K562 (cell line): ENCODE measurements around the gene CASTOR1.

Experiments
- CBFA2T3 ChIP-seq: fragments of 450-650 bp; IDR thresholded peaks from 2 replicates; pipeline ENCODE4 v1.6.1; 2017
- GABPA ChIP-seq: fragments of 200-800 bp; sonication (Bioruptor generic); conservative IDR thresholded peaks from 2 replicates; pipeline ENCODE4 v1.6.1; 2016; ENCODE audit warnings: low read depth, missing genetic modification characterization, missing compliant biosample characterization
- MYC ChIP-seq, 2 experiments: fragments of 250-450 bp in 1 of 2; sonication (Bioruptor Pico) in 1 of 2; IDR thresholded peaks; 2 replicates each; pipeline versions ENCODE4 v1.5.1 to v1.6.1; 2012 to 2021; ENCODE audit warnings: low read depth in 2 of 2, borderline replicate concordance in 1 of 2, improper control_type of control experiment in 1 of 2, low read length in 1 of 2, mild to moderate bottlenecking in 1 of 2, moderate library complexity in 1 of 2
- POLR2AphosphoS5 ChIP-seq: IDR thresholded peaks from 2 replicates; pipeline ENCODE4 v1.6.1; 2011; ENCODE audit warnings: mild to moderate bottlenecking, low read depth, low read length, moderate library complexity; ENCODE audit not compliant: control insufficient read depth, insufficient read depth
- RFX5 ChIP-seq: IDR thresholded peaks from 2 replicates; pipeline ENCODE4 v1.6.1; 2011; ENCODE audit warnings: low read depth, mild to moderate bottlenecking, improper control_type of control experiment, low read length
- SMAD3 ChIP-seq: fragments of 450-650 bp; formaldehyde crosslinking; conservative IDR thresholded peaks from 2 replicates; pipeline ENCODE4 v1.4.0; 2020; ENCODE audit warnings: mild to moderate bottlenecking
- SOX6 ChIP-seq: fragments of 450-650 bp; IDR thresholded peaks from 2 replicates; pipeline ENCODE4 v1.6.1; 2014; ENCODE audit warnings: mild to moderate bottlenecking
- SP2 ChIP-seq: IDR thresholded peaks from 2 replicates; pipeline ENCODE4 v1.6.1; 2011; ENCODE audit warnings: mild to moderate bottlenecking, low read depth, low read length, moderate library complexity; ENCODE audit not compliant: poor library complexity, severe bottlenecking; ENCODE audit errors: extremely low read depth
- TRIM24 ChIP-seq, 2 experiments: fragments of 450-650 bp; IDR thresholded peaks; 2 replicates each; pipeline ENCODE4 v1.6.1; 2016
- ZNF121 ChIP-seq: sonication (generic); formaldehyde crosslinking; conservative IDR thresholded peaks from 2 replicates; pipeline ENCODE4 v1.8.0; 2022; ENCODE audit warnings: missing genetic modification reagents
- TF ChIP-seq, protein P1 (sequence below): sonication (generic); formaldehyde crosslinking; IDR thresholded peaks from 2 replicates; pipeline ENCODE4 v1.9.0; 2022; ENCODE audit warnings: mild to moderate bottlenecking, missing genetic modification reagents
- TF ChIP-seq, protein P2 (sequence below), 3 experiments: IDR thresholded peaks in 2 of 3; conservative IDR thresholded peaks in 1 of 3; 2 replicates each; pipeline ENCODE4 v1.5.1; 2011 to 2012; ENCODE audit warnings: low read length in 3 of 3, mild to moderate bottlenecking in 3 of 3, control low read depth in 2 of 3, improper control_type of control experiment in 1 of 3, inconsistent platforms in 1 of 3, low read depth in 1 of 3, mixed read lengths in 1 of 3, moderate library complexity in 1 of 3; ENCODE audit not compliant: insufficient read depth in 2 of 3
- TF ChIP-seq, protein P3 (sequence below): IDR thresholded peaks from 2 replicates; pipeline ENCODE4 v1.6.1; 2014; ENCODE audit warnings: antibody characterized with exemption

DNA sequence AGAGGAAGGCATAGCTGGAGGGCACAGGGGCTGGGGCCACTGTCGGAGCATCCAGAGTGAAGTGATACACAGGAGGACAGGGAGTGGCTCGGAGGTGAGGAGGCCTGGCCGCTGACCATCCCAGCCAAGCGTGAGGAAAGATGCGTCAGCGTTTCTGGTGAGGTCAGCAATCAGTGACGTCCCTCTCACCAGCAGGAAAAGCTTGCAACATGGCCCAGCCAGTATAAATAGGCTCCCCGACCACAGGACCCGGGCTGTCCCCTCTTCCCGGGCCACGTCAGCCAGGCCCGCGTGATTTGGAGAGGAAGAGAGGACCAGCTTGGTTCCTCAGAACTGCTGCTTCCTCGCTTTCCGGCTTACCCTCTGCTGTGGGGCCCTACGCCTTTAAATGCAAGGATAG lies 18.5 kb downstream of the CASTOR1 start:
- TF ChIP-seq, protein P1, sequence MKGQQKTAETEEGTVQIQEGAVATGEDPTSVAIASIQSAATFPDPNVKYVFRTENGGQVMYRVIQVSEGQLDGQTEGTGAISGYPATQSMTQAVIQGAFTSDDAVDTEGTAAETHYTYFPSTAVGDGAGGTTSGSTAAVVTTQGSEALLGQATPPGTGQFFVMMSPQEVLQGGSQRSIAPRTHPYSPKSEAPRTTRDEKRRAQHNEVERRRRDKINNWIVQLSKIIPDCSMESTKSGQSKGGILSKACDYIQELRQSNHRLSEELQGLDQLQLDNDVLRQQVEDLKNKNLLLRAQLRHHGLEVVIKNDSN (CRISPR knock-in tag), result no peak
- no peak for TF ChIP-seq GABPA
- no peak for TF ChIP-seq TRIM24 (IDR thresholded peaks at IDR 0.05)
- no peak for TF ChIP-seq POLR2AphosphoS5
- TF ChIP-seq, protein P2, sequence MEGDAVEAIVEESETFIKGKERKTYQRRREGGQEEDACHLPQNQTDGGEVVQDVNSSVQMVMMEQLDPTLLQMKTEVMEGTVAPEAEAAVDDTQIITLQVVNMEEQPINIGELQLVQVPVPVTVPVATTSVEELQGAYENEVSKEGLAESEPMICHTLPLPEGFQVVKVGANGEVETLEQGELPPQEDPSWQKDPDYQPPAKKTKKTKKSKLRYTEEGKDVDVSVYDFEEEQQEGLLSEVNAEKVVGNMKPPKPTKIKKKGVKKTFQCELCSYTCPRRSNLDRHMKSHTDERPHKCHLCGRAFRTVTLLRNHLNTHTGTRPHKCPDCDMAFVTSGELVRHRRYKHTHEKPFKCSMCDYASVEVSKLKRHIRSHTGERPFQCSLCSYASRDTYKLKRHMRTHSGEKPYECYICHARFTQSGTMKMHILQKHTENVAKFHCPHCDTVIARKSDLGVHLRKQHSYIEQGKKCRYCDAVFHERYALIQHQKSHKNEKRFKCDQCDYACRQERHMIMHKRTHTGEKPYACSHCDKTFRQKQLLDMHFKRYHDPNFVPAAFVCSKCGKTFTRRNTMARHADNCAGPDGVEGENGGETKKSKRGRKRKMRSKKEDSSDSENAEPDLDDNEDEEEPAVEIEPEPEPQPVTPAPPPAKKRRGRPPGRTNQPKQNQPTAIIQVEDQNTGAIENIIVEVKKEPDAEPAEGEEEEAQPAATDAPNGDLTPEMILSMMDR (IDR thresholded peaks at IDR 0.05 in 2 of 3, conservative IDR thresholded peaks at IDR 0.05 in 1 of 3; ENCODE audit: insufficient read depth in 2 of 3, low read depth in 1 of 3, low read length in 3 of 3), result no peak
- no peak for TF ChIP-seq RFX5
- no peak for TF ChIP-seq SMAD3 (CRISPR knock-in tag)
- no peak for TF ChIP-seq CBFA2T3
- TF ChIP-seq SOX6, result no peak
- no peak for TF ChIP-seq SP2
- no peak for TF ChIP-seq ZNF121 (CRISPR knock-in tag)
- TF ChIP-seq MYC (IDR thresholded peaks at IDR 0.05; ENCODE audit: low read depth, low read length), result no peak
- TF ChIP-seq MYC (CRISPR knock-in tag; IDR thresholded peaks at IDR 0.05; ENCODE audit: borderline replicate concordance, low read depth), result no peak
- TF ChIP-seq, protein P3, sequence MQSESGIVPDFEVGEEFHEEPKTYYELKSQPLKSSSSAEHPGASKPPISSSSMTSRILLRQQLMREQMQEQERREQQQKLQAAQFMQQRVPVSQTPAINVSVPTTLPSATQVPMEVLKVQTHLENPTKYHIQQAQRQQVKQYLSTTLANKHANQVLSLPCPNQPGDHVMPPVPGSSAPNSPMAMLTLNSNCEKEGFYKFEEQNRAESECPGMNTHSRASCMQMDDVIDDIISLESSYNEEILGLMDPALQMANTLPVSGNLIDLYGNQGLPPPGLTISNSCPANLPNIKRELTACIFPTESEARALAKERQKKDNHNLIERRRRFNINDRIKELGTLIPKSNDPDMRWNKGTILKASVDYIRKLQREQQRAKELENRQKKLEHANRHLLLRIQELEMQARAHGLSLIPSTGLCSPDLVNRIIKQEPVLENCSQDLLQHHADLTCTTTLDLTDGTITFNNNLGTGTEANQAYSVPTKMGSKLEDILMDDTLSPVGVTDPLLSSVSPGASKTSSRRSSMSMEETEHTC, result no peak
